HEK293 (cell line): Measurements from ENCODE around the gene SYNE2.

Experiments used
- ATF2 ChIP-seq: fragments of 450-650 bp; formaldehyde crosslinking; IDR thresholded peaks from 2 replicates; pipeline ENCODE4 v1.5.1; 2016; ENCODE audit warnings: missing biosample characterization, missing genetic modification characterization, low read depth
- PBX3 ChIP-seq: sonication (generic); formaldehyde crosslinking; IDR thresholded peaks from 2 replicates; pipeline ENCODE4 v1.8.1; 2022; ENCODE audit warnings: mild to moderate bottlenecking, moderate library complexity, missing genetic modification reagents
- RBAK ChIP-seq: fragments of 450-650 bp; formaldehyde crosslinking; IDR thresholded peaks from 2 replicates; pipeline ENCODE4 v1.5.1; 2016; ENCODE audit warnings: missing biosample characterization, missing genetic modification characterization
- YY1 ChIP-seq: fragments of 450-650 bp; formaldehyde crosslinking; IDR thresholded peaks from 2 replicates; pipeline ENCODE4 v1.5.1; 2018; ENCODE audit warnings: missing biosample characterization, missing genetic modification characterization
- ZBTB17 ChIP-seq: fragments of 450-650 bp; formaldehyde crosslinking; IDR thresholded peaks from 2 replicates; pipeline ENCODE4 v1.5.1; 2016; ENCODE audit warnings: missing biosample characterization, missing genetic modification characterization
- ZBTB21 ChIP-seq: fragments of 450-650 bp; formaldehyde crosslinking; IDR thresholded peaks from 2 replicates; pipeline ENCODE4 v1.5.1; 2017; ENCODE audit warnings: missing biosample characterization, missing genetic modification characterization
- ZBTB26 ChIP-seq: fragments of 450-650 bp; formaldehyde crosslinking; optimal IDR thresholded peaks from 2 replicates; pipeline ENCODE3; 2016; ENCODE audit warnings: missing biosample characterization, mild to moderate bottlenecking, missing genetic modification characterization
- ZNF138 ChIP-seq: fragments of 450-650 bp; formaldehyde crosslinking; IDR thresholded peaks from 2 replicates; pipeline ENCODE4 v1.5.1; 2016; ENCODE audit warnings: missing biosample characterization, missing genetic modification characterization, borderline replicate concordance
- ZNF223 ChIP-seq: fragments of 450-650 bp; formaldehyde crosslinking; IDR thresholded peaks from 2 replicates; pipeline ENCODE4 v1.5.1; 2016; ENCODE audit warnings: missing biosample characterization, missing genetic modification characterization
- ZNF501 ChIP-seq: fragments of 450-650 bp; formaldehyde crosslinking; IDR thresholded peaks from 2 replicates; pipeline ENCODE4 v1.5.1; 2016; ENCODE audit warnings: missing biosample characterization, missing genetic modification characterization
- ZNF510 ChIP-seq: fragments of 450-650 bp; formaldehyde crosslinking; IDR thresholded peaks from 2 replicates; pipeline ENCODE4 v1.5.1; 2018; ENCODE audit warnings: mild to moderate bottlenecking, missing genetic modification characterization, missing biosample characterization; ENCODE audit not compliant: insufficient replicate concordance
- ZNF585B ChIP-seq: fragments of 450-650 bp; formaldehyde crosslinking; IDR thresholded peaks from 2 replicates; pipeline ENCODE4 v1.5.1; 2016; ENCODE audit warnings: missing biosample characterization, missing genetic modification characterization
- TF ChIP-seq, protein P1 (sequence below): fragments of 450-650 bp; formaldehyde crosslinking; IDR thresholded peaks from 2 replicates; pipeline ENCODE4 v1.5.1; 2016; ENCODE audit warnings: missing biosample characterization, missing genetic modification characterization

DNA sequence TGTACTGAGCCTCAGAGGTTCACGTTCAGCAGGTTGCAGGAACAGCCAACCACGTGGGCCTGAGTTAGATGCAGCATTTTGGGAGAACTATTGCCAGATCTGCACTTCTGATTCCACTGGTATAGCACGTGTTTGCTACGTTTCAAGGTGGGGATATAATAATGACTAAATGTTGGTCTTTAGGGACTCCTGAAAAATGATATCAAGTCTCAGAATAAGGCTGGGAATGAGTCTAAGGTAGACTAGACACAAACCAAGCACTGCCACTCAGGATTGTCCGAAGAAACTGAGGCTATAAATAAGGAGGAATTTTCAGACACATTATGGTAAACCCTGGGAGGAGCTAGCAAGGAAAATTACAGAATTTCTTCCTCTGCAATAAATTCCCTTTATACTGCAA lies 343.3 kb downstream of the SYNE2 start:
- TF ChIP-seq, protein P1, sequence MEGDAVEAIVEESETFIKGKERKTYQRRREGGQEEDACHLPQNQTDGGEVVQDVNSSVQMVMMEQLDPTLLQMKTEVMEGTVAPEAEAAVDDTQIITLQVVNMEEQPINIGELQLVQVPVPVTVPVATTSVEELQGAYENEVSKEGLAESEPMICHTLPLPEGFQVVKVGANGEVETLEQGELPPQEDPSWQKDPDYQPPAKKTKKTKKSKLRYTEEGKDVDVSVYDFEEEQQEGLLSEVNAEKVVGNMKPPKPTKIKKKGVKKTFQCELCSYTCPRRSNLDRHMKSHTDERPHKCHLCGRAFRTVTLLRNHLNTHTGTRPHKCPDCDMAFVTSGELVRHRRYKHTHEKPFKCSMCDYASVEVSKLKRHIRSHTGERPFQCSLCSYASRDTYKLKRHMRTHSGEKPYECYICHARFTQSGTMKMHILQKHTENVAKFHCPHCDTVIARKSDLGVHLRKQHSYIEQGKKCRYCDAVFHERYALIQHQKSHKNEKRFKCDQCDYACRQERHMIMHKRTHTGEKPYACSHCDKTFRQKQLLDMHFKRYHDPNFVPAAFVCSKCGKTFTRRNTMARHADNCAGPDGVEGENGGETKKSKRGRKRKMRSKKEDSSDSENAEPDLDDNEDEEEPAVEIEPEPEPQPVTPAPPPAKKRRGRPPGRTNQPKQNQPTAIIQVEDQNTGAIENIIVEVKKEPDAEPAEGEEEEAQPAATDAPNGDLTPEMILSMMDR (tag by site-specific recombination): no peak
- no peak for TF ChIP-seq ZBTB21 (tag by site-specific recombination)
- TF ChIP-seq ZNF138 (tag by site-specific recombination): no peak
- TF ChIP-seq YY1 (tag by site-specific recombination): no peak
- TF ChIP-seq ZNF510 (tag by site-specific recombination): no peak
- TF ChIP-seq ZNF223 (tag by site-specific recombination): no peak
- TF ChIP-seq ZNF501 (tag by site-specific recombination): no peak
- no peak for TF ChIP-seq ZNF585B (tag by site-specific recombination)
- TF ChIP-seq RBAK (tag by site-specific recombination): no peak
- TF ChIP-seq ZBTB26: no peak
- no peak for TF ChIP-seq ATF2
- TF ChIP-seq PBX3 (CRISPR knock-in tag): no peak
- TF ChIP-seq ZBTB17 (tag by site-specific recombination): no peak
